HG02623 (cell line): Measurements from ENCODE around the gene SEMA4C.

Experiments
- ATAC-seq: cut with Tn5 transposase; IDR thresholded peaks from one replicate; pipeline ENCODE4 v1.9.1; 2021; ENCODE audit warnings: moderate library complexity; ENCODE audit not compliant: unreplicated experiment

SEMA4C gene

DNA sequence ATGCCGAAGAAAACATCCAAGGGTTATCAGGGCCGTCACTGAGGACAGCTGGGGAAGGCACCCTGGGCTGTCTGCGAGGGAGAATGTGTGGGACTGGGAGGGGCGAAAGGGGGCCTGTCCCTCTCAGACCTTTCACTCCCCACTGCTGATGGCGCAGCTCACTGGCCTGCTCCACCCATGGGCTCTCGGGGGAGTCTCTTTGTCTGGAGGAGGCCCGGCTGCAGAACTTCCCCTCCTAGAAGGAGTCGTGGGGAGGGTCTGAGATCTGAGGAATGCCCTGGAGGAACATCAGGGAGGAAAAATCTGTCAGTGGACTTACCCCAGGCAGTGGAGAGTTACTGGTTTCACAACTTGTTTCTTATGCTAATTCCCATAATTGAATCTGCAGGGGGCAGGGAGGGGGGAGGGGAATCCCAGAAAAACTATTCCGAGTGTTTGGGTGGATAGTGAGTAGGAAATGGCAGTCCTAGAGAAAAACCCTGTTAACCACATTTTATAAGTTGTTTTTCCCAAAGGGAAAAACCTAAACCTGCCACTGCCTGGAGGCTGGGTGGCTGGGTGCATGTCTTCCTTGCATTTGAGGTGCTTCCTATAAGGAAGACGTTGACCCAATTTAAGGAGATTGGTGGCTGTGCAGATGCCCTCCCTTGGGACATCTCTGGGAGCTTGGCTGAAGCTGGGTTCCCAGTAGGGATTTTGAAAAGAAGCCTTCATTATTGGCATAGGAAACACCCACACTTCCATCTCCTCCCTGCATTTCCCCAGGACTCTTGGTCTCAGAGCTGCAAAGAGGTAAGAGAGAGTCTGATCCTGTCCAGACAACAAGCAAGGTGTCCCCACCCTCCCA is 11.7 kb upstream of the SEMA4C start:
- ATAC-seq = no peak

DNA sequence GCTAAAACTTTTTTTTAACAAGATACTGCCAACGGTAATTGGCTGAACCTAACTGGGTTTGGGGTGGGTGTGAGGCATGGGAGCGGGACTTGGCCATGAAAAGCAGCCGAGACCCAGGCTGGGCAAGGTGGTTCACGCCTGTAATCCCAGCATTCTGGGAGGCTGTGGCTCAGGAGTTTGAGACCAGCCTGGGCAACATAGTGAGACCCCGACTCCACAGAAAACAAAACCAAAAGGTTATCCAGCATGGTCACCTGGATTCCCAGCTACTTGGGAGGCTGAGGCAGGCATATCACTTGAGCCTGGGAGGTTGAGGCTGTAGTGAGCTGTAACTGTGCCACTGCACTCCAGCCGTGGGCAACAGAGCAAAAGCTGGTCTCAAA is 11.0 kb upstream of the SEMA4C start:
- no peak for ATAC-seq

DNA sequence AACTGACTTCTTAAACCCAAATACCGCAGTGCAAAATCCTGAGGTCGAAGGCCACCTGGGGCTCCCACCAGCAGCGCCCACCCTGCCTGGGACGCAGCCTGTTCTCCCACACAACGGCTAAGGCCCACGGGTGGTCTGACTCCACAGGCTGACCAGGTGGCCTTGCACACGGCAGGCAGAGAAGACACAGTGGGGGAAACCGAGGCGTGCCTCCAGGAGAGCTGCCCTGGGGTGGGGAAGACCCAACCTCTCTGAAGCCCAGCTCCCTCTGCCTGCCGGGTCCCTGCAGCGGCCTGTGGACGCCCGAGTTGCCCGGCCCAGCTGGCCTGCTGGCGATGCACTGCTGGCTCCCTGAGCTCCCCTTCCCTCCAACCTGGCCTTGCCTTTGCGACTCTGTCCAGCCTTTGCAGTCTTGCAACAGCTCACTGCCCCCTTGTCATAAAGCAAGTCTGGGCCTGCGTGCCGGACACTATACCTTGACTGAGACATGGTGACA is 9.7 kb upstream of the SEMA4C start:
- no peak for ATAC-seq

DNA sequence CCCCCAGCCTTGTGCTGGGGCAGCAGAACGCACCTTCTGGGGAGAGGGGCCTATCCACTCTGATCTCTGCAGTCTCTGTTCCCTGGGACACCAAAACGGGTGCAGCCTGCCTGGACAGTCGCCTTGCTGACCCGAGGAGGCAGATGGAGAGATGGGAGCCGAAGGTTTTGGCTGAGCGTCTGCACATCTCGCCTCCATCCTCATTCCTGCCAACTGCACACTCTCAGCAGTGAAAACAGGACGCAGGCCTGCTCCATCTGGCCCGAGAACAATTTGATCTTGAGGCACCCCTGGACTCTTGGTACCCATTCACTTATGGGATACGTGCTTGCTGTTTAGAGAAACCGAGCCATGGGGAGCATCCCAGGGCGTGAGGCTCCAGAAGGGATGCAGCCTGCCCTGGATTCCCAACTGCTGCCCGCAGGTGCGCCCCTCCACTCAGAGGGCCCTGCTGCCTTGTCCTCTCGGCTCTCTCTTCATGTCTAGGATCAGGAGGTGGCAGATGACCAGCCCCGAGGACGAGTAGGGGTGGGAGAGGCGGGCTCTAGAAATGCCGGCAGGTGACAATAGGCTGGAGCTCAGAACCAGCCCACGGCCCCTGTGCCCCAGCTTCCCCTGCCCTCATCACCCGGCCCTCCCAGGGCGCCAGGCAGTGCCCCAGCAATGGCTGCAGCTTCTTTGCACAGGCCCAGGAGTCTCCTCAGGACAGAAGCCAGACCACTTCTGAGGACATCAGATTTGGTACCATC is 9.1 kb upstream of the SEMA4C start:
- ATAC-seq = no peak

DNA sequence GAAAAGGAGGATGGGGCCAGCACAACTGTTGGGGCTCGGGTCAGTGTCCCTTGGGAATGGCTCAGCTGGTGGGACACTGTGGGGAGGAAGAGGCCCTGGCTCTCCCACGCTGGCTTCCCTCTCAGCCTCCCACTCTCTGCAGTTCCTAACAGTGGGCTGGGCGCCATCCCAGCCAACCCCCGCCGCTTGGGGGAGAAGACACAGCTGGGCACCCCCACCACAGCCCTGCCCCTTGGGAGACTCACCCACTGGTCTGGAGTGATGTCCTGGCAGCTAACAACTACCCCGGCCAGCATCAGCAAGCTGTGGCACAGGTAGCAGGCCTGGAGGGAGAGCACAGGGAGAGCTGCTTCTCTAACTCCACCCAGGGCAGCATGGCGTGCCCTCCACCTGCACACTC is 8.3 kb upstream of the SEMA4C start:
- no peak for ATAC-seq

DNA sequence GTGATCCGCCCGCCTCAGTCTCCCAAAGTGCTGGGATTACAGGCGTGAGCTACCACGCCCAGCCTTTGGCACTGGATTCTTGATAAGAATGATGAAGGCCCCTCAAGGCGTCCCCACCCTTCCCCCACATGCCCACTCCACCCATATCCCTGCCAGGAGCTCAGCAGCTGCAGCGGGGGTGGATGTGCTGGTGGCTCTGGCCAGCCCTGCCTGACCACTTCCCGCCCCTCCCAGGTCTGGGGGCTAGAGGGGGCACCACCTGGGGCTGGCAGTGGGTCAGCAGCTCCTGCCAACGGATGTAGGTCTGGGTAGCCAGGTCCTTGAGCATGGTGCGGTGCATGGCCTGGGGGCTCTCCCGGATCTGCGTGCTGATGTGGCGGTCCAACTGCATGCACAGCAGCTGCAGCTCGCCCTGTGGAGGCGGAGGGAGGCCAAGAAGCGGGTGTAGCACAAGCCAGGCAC is 7.8 kb upstream of the SEMA4C start:
- no peak for ATAC-seq

DNA sequence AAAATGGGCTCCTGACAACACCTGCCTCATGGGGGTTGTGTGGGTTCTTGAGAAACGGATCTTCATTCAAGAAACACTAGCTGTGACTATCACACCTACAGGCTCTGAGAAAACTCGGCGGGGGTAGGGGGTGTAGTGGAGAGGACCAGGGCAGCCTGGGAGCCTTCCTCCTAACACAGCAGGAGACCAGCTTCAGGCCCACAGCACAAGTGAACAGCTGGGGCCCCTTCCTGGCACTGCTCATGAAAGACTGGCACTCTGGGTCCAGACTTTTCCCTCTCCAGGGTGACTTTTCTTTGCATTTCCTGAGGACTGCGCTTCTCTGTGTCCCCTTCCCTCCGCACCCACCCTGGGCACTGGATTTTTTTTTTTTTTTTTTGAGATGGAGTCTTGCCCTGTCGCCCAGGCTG is 7.2 kb upstream of the SEMA4C start:
- ATAC-seq = no peak

DNA sequence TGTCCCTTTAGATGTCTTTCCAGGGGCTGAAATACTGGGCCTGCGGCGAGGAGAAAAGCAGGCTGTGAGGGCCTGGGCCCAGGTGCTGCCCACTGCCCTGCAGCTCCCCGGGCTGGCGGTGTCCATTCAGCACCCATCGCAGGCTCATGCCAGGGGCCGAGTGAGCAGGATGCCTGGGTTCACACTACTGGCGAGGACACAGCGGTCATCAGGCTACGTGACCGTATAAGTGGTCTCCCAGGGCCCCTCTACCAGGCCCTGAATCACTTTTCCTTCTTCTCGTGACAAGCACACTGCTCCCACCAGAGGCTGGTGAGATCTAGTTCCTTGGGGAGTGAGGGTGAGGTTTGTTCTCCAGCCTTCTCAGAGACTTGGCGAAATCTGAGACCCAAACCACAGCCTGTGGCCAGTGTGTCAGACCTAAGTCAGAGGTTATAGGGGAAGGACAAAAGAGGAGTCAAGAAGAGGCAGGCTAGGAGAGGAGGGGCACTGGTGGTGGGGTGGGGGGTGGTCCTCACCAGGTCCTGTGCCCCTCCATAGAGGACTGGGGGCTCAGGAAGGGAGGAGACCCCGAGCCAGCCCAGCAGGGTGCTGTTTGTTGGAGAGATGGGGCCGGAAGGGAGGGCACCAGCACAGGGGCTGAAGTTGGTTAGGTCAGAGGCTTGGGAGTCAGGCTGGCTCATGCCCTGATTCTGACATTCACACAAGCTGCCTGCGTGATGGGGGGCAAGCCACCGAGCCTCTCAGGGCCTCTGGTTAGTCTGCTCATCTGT is 6.6 kb upstream of the SEMA4C start:
- ATAC-seq = no peak

DNA sequence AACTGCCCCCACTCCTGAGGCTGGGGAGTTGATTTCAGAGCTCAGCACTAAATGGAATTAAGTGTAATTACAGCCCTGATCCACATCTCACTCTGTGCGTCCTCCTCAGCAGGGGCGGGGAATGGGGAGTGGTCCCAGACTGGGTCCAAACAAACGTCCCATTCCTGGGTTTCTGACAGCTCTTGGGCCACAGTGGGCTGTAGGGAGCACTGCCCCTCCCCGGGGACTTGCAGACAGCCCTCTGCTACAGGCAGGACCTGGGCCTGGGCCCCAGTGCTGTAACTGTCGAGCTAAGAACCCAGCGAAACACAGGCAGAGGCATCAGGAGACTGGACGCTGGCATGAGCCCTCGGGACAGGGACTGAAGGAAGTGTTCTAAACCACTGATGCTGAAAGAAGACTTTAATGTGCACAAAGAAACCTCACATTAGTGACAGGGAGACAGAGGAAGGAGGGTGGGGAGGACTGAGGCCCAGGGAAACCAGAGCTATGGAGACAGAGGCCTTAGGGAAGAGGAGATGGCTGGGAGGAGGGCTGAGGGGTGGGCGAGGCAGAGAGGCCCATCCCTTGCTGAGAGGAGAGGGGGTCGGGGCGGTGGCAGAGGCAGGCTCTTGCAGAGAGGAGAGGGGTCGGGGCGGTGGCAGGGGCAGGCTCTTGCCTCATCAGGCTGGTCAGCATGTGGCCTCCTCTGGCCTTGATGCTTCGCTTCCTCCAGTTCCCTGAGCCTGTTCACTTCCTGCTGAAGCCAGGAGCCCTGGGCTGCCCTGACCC is 5.8 kb upstream of the SEMA4C start:
- ATAC-seq = no peak

DNA sequence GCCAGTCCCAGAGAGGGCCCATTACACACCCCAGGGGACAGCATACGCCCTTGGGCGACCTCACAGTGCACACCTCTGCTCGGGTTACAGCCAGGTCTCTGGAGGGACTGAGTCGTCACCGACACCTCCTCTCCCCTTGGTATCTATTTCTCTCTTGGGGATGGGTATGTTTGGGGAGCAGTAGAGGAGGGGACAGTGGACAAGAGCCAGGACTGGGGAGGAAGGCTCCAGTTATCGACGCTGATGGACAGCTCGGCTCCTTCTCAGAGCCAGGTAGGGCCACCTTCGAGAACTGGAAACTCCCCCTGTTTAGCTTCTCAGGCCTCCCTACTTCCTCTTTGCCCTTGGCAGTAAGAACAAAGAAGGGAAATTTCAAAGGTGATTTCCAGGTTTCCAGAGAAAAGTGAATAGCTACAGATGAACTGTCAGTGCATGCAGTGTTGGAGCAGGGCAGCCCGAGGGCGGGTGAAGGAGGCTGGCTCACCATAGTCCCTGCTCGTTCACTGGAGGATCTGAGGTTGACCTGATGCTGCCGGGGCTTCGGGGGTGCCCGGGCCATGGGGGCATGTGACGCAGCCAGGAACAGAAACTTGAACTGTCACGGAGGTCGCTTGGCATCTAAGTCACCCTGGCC is 4.4 kb upstream of the SEMA4C start:
- peak; percentile 43 for ATAC-seq

DNA sequence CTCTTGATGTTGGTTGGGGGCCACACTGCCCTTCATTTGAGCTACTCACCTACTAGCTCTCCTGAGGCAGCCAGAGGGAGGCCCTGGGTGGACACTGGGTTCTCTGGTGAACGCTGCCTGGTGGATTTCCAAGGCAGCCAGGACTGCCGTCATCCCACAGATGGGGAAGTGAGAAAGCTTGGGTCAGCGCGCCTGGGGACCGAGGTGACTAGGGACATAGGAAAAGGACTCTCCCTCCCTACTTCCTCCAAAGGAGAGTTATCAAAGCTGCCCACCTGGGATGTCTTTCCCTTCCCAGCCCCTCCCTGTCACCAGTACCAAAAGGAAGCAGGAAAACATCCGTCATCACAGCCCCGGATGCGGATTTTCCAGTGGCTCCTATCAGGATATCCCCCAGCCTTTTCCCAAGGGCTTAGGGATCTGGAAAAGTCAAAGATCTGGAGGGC is 3.8 kb upstream of the SEMA4C start:
- ATAC-seq = no peak

DNA sequence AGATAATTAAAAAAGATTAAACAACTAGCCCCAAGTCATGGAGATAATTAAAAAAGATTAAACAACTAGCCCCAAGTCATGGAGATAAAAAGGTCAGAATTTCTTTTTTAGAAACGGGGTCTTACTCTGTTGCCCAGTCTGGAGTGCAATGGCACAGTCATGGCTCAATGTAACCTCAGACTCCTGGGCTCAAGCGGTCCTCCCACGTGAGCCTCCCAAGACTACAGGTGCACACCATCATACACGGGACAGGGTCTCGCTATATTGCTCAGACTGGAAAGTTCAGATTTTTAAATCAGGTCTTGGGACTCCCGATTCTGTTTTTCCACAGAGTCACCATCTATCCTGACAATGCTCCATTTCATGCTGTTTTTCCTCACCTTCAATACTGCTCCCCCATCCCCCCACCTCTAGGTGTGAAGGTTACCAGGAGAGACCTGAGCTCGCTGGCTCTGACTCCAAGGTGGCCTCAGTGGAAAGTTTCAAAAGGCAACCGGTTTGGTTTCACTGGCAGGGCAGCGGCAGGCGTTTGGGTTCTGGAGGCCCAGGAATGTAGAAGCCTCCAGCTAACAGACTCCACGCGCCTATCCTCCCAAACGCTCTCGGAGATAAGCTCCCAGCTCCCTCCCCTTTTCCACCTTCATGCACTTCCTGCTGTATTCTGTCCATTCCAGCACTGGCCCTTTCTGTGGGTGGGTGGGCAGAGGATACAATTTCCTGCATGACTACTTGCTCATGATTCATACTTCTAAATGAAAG is 2.9 kb upstream of the SEMA4C start:
- ATAC-seq = no peak

DNA sequence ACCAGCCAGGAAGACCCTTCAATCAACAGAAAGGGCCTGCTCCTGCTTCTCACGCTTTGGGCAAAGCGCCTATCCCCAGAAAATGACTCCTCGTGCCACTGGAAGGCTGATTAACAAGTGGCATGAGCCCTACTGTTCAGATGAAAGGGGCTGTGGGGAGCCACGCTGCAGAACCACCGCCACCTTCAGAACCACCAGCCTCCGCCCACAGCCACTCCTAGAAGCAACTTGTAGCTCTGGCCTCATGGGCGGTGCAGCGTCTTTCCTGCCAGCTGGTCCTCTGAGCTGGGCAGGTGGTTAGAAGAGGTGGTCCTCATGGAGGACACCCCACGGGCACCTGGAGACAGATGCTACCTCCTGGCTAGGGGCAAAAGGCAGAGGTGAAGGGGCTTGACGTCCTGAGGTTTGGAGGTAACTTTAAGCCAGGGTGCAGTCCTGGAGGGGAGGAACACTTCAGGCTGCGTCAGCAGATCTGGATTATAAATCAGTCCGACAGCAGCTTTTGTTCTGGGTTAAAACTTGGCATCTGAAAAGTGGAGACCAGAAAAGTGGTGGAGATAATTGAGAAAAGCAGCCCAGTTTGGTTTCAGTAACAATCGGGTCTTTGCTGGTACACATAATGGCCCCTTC is 861 bp upstream of the SEMA4C start:
- no peak for ATAC-seq

DNA sequence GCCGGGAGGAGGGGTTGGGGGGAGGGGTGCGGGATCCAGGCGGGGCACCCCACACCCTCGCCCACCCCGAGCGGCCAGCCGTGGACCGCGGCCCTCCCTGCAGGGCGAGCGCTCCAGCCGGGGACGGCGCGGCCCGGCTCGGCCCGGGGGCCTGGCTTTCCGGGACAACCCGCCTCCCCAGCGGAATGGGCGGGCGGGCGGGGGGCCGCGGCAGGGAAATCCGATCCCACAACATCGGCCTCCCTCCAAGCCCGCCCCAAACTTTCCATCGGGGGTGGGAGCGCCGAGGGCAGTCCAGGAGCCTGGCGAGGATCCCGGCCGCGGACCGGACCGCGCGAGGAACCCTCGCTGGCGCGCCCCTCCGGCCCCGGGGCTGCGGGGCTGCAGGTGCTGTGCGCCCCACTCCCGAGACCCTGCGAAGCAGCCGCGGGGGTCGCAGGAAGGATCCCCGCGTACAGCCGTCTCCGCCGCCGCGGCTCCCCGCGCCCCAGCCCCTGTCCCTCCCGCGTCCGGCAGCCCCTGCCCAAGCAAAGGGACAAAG is 529 bp downstream of the SEMA4C start:
- ATAC-seq = peak; percentile 9

DNA sequence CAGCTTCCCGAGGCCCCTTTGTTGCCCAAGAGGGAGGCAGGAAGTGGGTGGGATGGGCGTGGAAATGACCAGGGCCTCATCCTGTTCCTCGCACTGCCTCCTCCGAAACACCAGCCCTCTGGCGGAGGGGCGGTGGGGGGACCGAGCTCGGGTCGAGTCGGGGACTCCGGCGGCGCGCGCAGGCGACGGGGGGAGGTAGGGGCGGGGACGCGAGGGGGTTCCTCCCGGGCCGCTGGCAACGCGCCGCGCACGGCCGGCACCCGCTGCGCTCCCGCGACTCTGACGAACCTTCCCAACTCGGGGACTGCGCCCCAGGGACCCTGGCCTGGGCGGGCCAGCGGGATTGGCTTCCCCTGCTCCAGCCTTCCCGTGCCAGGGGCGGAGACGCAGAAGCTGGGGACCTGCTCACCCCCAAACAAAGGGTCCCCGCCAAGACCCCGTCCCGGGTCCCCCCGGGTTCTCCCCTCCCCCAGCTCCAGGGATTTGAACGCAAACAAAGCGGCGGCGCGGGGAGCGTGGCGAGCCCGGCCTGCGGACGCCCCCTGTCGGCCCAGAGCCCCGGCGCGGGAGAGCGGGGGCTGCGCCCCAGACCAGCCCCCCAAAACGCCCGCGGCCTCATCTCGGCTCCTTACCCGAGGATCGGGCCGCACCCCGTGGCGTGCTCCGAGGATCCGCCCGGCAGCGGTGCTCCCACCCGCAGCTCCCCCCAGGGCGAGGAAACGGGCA is 1.2 kb downstream of the SEMA4C start:
- peak; percentile 41 for ATAC-seq

DNA sequence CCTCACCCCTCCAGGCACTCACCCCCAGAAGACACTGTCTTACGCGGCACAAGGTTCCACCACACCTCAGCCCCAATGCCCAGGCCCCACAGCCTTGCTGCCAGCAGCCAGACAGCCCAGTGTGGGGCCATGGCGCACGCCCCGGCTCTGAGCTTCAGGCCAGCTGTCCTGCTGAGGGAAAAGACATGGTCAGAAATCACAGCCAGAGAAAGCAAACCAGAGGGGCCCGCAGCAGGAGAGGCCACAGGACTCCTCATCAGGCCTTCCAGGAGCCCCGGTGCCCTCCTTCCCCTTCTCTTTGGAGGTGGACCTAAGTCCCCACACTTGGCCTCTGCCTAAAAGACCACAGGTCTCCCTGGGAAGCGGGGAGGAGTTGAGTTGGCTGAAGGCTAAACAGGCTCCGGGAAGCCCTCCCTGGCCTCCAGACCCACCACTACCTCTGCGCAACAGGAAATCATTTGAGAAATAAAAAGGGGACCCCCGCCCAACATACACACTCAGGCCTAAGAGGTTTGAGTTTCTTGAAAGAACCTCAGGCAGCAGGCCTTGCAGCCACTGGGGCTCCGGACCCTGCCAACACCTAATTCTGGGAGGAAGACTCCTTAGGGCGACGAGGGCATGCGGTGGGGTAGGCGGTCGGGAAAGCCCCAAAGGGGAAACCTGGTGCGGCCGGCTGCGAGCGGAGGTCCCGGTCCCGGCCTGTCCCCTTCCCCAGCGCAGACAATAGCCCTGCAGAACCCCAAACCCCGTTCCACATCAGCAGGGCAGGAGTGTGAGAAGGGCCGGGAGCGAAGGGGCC is 1.9 kb downstream of the SEMA4C start:
- ATAC-seq = no peak
